Measurements from ENCODE around the gene CDH2.
A peak's percentile ranks its signal among the peaks of the same experiment; 100 is the strongest.

Gene CDH2

DNA sequence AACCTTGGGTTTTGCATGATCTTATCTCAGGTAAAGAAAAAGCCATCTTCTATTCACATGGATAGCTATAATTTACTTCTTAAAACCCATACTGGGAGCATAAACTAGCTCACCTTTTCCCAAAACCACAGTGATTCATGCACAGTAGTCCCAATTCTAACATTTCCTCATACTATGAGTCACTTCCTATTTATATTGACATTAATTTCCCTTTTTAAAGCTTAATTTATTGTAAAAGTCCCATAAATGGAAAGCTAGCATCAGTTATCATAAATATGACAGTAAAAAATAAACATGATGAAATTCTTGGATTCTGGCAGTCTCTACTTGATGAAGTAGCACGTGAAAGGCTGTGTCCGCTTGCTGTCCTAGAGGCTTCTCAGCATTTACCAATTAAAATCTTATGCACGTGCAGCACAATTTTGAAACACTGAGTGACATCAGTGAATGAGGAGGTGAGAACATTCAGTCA is 180.1 kb downstream of the CDH2 start:
- CTCF ChIA-PET: no interaction called here
- peak; percentile 17 for DNase-seq (ENCODE audit: low spot score)
- POLR2A ChIA-PET (ENCODE audit: low non-redundant PET): no interaction called here
- TF ChIP-seq CTCF (conservative IDR thresholded peaks at IDR 0.05; ENCODE audit: low read depth): no peak
- H3K27ac ChIP-seq: no peak overlapping the region

DNA sequence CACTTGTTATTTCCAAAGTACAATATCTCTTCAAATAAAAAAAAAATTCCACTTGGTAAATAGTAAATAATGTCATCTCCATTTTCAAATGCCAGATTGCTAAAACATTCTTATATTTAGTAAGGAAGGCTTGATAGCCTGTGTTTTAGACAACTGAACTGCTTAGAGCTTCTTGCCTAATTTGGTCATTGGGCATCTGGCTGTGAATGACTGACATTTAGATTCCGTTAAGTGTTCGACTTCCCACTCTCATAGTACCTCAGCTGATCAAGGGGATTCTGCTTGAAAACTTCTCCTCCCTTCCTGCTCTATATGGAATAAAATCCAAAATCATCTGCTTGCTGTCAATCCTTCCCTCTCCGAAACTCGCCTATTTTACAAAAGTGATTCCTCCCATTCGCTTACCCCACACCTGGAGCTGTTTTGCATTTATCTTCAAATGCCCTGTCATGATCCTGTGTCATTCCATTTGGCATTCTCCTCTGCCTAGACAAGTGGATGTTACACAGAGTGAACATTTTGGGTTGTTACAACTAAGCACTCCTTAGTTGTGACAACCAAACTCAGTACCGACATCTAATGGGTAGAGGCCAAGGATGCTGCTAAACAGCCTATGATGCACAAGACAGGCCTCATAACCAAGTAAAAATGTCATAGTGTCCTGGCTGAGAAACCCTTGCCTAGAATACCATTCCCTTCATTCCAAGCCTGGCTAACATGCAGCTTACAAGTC is 181.0 kb downstream of the CDH2 start:
- ChIA-PET CTCF (no interaction called here), POLR2A (ENCODE audit: low non-redundant PET) (no interaction called here)
- TF ChIP-seq CTCF (conservative IDR thresholded peaks at IDR 0.05; ENCODE audit: low read depth): no peak
- no peak for DNase-seq (ENCODE audit: low spot score)
- H3K27ac ChIP-seq: no peak overlapping the region

- DNase-seq (ENCODE audit: low spot score): no peak
- no peak for TF ChIP-seq CTCF (conservative IDR thresholded peaks at IDR 0.05; ENCODE audit: low read depth)
- CTCF ChIA-PET: no interaction called here
- no peak overlapping the region for H3K27ac ChIP-seq
- POLR2A ChIA-PET (ENCODE audit: low non-redundant PET): no interaction called here
Measured at GRCh38 chr18:27994571-27994970, 182.4 kb downstream of the CDH2 start.

- ChIA-PET POLR2A (ENCODE audit: low non-redundant PET) (no interaction called here), CTCF (no interaction called here)
- TF ChIP-seq CTCF (conservative IDR thresholded peaks at IDR 0.05; ENCODE audit: low read depth): no peak
- H3K27ac ChIP-seq: no peak overlapping the region
- no peak for DNase-seq (ENCODE audit: low spot score)
Measured at GRCh38 chr18:27991391-27991790, 185.5 kb downstream of the CDH2 start.

GRCh38 chr18:27985832-27986231 is 191.1 kb downstream of the CDH2 start:
- no peak overlapping the region for H3K27ac ChIP-seq
- DNase-seq (ENCODE audit: low spot score): no peak
- POLR2A ChIA-PET (ENCODE audit: low non-redundant PET): no interaction called here
- TF ChIP-seq CTCF (conservative IDR thresholded peaks at IDR 0.05; ENCODE audit: low read depth): no peak
- CTCF ChIA-PET: no interaction called here

GRCh38 chr18:27983780-27984179 is 193.2 kb downstream of the CDH2 start:
- CTCF ChIA-PET: no interaction called here
- POLR2A ChIA-PET (ENCODE audit: low non-redundant PET): no interaction called here
- H3K27ac ChIP-seq: no peak overlapping the region
- no peak for TF ChIP-seq CTCF (conservative IDR thresholded peaks at IDR 0.05; ENCODE audit: low read depth)
- DNase-seq (ENCODE audit: low spot score): no peak
